Umbilical cord (tissue), 2 donors: ENCODE results near the gene TNK2. TPM values are rescaled to one million over a fixed set of nuclear protein-coding genes. Genes with fewer than 3 reads are reported as not detected.
"Not testable (repeated sequence)": the region's sequence is repeated elsewhere in the genome, so short reads cannot be mapped to it uniquely, and the experiment has no call there.

Source experiments
- DNase-seq: peaks from one replicate; pipeline ENCODE4 v3.0.0-alpha.2; 2015; ENCODE audit warnings: low spot score
- total RNA-seq: library from RNA; depleted of rRNA; stranded (reverse); fragments of >200 nt; gene quantifications from one replicate; pipeline ENCODE4 v1.2.3, GENCODE V29; 2014; ENCODE audit warnings: low replicate concordance; ENCODE audit not compliant: insufficient read depth

Gene TNK2
- total RNA-seq, 1 donor from 2014 or later: 7.7 TPM

DNA sequence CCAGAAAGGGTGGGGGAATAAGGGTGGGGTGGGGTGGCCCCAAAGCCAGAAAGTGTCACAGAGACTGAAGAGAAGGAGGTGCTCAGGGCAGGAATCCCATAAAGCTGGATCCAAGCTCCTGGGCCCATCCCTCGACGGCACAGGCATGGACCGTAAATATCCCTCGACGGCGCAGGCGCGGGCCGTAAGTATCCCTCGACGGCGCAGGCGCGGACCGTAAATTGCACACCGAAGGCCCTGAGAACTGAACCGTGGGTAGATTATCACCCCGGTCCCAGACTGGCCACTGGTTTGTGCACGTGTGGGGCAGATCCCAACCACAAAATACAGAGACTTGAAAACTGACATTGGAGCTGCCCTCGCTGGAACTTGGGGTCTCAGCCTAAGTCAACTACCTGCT, 55.3 kb downstream of the TNK2 start:
- no peak for DNase-seq

GRCh38 chr3:195850857-195851543, 57.4 kb downstream of the TNK2 start:
- DNase-seq: peak; percentile 91

- DNase-seq: no peak
These were observed 58.9 kb downstream of the TNK2 start for GRCh38 chr3:195849322-195850074.

- DNase-seq: peak; percentile 19
These were observed 61.0 kb downstream of the TNK2 start for GRCh38 chr3:195847055-195847950.

- no peak for DNase-seq
These were observed 62.9 kb downstream of the TNK2 start for GRCh38 chr3:195845483-195845882.

DNA sequence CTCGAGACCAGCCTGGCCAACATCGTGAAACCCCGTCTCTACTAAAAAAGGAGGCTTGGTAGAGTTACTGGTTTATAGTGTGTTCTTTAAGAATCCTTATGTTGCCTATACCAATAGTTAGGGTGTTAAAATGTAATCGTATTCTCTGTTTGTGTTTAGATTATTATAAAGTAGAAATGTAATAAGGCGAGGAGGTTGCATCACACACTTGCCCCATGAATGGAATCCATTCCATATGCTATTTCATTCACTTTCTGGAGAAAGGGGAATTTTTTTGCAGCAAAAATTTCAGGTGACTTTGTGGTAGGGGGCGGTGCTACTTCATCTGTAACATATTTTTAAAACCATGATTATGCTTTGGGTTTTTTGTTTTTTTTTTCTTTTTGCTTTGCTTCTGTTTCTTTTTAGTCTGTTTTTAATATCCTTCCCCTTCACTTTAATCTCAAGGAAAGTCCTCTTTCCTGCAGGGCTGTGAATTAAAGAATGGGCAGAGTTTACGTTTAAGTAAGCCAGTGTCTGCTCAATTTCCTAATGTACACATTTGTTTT, 63.6 kb downstream of the TNK2 start:
- DNase-seq: no peak

- DNase-seq: no peak
These were observed 68.9 kb downstream of the TNK2 start for GRCh38 chr3:195839260-195840010.

DNA sequence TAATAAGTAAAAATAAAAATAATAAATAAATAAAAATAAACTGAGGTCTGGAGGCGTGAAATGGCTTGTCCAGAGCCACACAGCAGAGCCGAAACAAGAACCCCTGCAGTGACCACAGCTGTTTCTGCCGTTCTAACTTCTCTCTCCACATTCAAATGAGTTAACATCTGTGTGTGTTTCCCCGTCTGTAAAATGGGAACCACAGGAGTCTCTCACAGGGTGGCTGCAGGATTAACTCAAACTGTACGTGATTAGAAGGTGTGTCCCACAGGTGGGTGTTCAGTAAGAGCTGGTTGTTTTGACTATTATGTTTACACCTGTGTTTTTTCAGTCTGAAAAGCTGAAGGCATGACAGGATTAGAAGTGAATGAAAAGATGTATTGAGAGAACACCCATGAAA, 69.6 kb downstream of the TNK2 start:
- DNase-seq: no peak

GRCh38 chr3:195836476-195837135, 71.7 kb downstream of the TNK2 start:
- DNase-seq: no peak

DNA sequence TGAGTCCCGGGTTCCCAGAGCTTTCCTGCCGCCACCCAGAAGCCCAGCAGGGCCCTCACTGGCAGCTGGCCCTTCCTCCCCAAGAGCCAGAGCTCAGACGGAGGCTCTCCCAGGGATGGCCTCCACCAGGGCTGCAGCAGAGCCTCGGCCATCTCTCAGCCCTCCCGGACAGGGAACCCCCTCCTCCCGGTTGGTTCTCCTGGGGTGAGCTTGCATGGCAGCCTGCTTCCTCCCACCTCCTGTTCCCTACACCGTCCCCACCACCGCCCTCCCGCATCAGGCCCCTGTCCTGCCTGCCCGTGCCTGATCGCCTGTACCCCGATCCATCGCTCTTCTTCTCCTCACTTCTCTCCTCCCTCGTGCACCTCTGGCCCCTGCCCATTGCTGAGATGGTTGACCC, 72.6 kb downstream of the TNK2 start:
- DNase-seq: no peak

- DNase-seq: no peak
These were observed 73.4 kb downstream of the TNK2 start for GRCh38 chr3:195834675-195835583.

DNA sequence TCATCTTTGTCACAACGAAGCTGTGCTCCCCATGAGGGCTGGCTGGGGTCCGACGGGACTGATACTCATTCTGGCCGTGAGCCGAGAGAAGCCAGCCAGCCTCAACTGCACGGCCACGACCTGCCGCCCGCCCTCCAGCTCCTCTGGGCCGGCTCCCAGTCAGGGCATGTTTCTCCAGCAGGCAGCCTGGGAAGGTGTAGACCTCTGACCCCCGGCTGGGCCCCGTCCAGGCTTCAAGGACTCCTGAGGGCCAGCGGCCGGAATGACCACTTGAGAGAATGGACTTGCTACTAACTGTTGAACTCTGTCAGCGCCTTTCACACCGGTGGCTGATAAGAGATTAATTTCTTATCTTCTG, 78.5 kb downstream of the TNK2 start:
- no peak for DNase-seq

DNA sequence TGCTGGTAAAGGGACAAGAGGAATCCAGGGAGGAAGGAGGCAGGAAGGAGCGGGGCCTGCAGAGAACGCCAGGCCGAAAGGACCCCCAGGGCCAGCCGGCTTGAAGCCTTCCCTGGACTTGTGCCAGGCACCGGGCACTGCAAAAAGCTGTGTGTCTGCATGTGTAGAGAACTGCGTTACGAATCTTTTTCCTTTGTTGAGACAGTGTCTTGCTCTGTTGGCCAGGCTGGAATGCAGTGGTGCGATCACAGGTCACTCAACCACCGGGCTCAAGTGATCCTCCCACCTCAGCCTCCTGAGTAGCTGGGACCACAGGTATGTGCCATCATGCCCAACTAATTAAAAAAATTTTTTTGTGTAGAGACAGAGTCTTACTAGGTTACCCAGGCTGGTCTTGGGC, 79.6 kb downstream of the TNK2 start:
- no peak for DNase-seq

- DNase-seq: no peak
These were observed 82.2 kb downstream of the TNK2 start for GRCh38 chr3:195825857-195826804.

DNA sequence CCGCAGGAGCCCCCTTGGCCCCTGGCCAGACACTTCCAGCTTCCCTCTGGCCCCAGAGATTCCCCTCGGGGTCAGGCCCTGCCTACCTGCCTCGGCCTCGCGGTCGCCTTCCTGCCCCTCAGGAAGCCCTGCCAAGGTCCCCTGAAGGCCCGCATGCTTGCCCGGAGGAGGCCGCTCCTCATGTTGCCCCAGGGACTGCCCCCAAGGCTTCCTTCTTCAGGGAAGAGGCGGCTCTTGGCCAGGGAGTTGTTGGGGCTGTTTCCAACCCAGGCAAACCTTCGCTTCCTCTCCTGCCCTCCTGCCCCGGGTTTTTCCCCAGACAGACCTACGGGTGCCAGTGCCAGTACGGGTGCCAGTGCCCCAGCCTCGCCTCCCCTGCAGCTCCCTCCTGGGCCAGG, 83.2 kb downstream of the TNK2 start:
- DNase-seq: no peak

- DNase-seq: not testable (repeated sequence)
These were observed 83.7 kb downstream of the TNK2 start for GRCh38 chr3:195824425-195825190.

- DNase-seq: no peak
These were observed 84.4 kb downstream of the TNK2 start for GRCh38 chr3:195823999-195824398.

GRCh38 chr3:195823280-195823679, 85.1 kb downstream of the TNK2 start:
- no peak for DNase-seq
